Stomach smooth muscle (tissue), 2 donors: ENCODE data around the gene GCLC.

Source experiments
- H3K27ac ChIP-seq: one replicate; pipeline ENCODE4 v1.7.0; 2013; ENCODE audit warnings: mild to moderate bottlenecking, low read length, inconsistent platforms
- H3K27me3 ChIP-seq, 2 donors: one replicate each; pipeline ENCODE4 v1.7.0; 2013; ENCODE audit warnings: low read length in 2 of 2; ENCODE audit not compliant: insufficient read depth in 2 of 2, control insufficient read depth in 1 of 2
- H3K36me3 ChIP-seq, 2 donors: one replicate each; pipeline ENCODE4 v1.7.0; 2013; ENCODE audit warnings: low read length in 2 of 2; ENCODE audit not compliant: control insufficient read depth in 2 of 2, insufficient read depth in 2 of 2
- H3K4me1 ChIP-seq: one replicate; pipeline ENCODE4 v1.7.0; 2013; ENCODE audit warnings: low read length; ENCODE audit not compliant: control insufficient read depth, insufficient read depth
- H3K4me3 ChIP-seq, 2 donors: one replicate each; pipeline ENCODE4 v1.7.0; 2013; ENCODE audit warnings: low read length in 2 of 2
- H3K9ac ChIP-seq, 2 donors: one replicate each; pipeline ENCODE4 v1.7.0; 2013; ENCODE audit warnings: low read length in 2 of 2, mild to moderate bottlenecking in 1 of 2
- H3K9me3 ChIP-seq, 2 donors: one replicate each; pipeline ENCODE4 v1.7.0; 2013; ENCODE audit warnings: low read length in 2 of 2; ENCODE audit not compliant: control insufficient read depth in 2 of 2
- donor health status: healthy.
- donor health status: Pancreatic carcinoma.

GCLC gene

DNA sequence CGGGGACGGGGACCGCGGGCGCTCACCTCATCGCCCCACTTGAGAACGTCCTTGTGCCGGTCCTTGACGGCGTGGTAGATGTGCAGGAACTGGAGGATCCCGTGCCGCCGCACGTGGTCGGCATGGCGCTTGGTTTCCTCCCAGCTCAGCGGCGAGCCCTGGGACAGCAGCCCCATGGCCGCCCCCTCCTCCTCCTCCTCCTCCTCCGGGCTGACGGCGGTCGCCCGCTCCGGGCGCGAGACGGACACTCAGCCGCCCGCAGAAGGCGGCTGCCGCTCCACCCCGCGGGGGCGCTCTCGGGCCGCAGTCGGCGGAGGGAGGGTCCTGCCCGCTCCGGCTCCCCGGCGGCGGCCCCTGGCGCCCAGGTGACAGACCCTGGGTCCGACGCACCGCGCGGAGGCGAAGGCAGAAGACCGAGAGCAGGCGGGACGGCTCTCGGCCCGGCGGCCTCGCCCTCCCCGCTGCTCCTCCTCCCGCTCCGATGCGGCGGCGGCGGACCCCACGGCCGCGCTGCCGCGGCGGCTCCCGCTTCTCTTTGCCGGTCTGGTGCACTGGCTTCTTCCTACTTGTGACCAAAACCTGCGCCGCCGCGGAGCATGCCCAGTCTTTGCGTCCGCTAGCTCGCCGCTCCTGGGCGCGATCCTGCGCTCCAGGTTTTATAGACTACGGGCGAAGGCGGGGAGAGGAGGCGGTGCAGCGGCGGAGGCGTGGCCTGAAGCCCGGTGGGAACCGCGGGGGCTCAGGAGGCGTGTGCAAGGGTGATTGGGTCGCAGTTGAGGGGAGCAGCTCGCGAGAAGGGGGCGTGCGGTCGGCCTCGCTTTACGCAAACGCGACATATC lies at the start of gene GCLC:
TSS of gene GCLC (minus strand) at position 632 of the 839 bp plus-strand sequence. CDS start at position 176, 456 bp downstream.
- H3K4me3 ChIP-seq = peak within 1 kb of the TSS; percentile 90 to 93
- H3K4me1 ChIP-seq = peaks cover 26% of the 10 kb centered on the region
- peak within 1 kb of the TSS; percentile 69 to 74 for H3K9ac ChIP-seq
- peak within 1 kb of the TSS; percentile 88 for H3K27ac ChIP-seq
- H3K36me3 ChIP-seq = no peaks in the 10 kb centered on the region
- no peaks in the 10 kb centered on the region for H3K27me3 ChIP-seq
- no peaks in the 10 kb centered on the region for H3K9me3 ChIP-seq

DNA sequence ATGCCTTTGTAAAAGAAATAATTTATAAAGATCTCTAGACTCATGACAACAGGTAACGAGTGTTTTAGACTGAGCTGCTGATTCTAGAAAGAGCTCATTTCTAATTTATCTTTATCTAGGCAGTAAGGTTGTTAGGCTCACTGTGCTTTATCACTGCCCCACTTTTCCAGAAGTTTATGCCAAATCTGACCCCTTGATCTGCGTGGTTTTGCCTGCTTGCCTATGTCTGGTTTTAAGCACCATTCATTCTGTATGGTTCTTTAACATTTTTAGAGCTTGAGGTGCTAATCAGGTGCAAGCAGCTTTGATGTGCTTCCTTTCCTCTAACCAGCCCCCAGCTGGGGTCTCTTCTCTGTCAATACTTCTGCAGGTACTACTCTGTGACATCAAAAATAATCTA lies 49.7 kb upstream of the GCLC start:
- Histone ChIP-seq H3K9ac (no peak overlapping the region), H3K27me3 (no peaks in the 10 kb centered on the region), H3K9me3 (no peaks in the 10 kb centered on the region), H3K27ac (no peak overlapping the region), H3K36me3 (no peaks in the 10 kb centered on the region), H3K4me3 (no peak overlapping the region), H3K4me1 (no peaks in the 10 kb centered on the region)

GRCh38 chr6:53593001-53593488 lies 48.1 kb upstream of the GCLC start:
- no peak overlapping the region for H3K27ac ChIP-seq
- no peaks in the 10 kb centered on the region for H3K27me3 ChIP-seq

DNA sequence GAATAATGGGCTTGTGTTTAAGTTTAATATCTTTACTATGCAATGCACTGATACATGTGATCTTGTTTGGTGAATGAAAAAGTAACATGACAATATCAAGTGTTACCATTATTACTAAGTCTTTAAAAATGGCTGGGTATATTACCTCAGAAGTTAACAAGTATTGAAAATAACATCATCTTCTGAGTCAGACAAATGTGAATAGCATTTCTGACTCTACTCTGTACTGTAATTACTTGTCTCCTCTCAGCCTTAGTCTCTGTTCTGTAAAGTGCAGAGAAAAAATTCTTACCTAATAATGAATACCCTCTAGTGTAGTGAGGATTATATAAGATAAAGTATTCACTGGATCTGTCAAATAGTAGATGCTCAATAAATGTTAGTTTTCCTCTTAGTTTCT lies 47.0 kb upstream of the GCLC start:
- no peaks in the 10 kb centered on the region for H3K4me1 ChIP-seq
- no peaks in the 10 kb centered on the region for H3K27me3 ChIP-seq
- H3K9me3 ChIP-seq = no peaks in the 10 kb centered on the region
- no peak overlapping the region for H3K9ac ChIP-seq
- no peaks in the 10 kb centered on the region for H3K36me3 ChIP-seq
- H3K4me3 ChIP-seq = no peak overlapping the region
- H3K27ac ChIP-seq = no peak overlapping the region

More at GRCh38 chr6:53593001-53593488, 48.1 kb upstream of the GCLC start:
- Histone ChIP-seq H3K4me1 (no peaks in the 10 kb centered on the region), H3K9me3 (no peaks in the 10 kb centered on the region), H3K4me3 (no peak overlapping the region), H3K36me3 (no peaks in the 10 kb centered on the region), H3K9ac (no peak overlapping the region)

GRCh38 chr6:53588816-53589509 lies 44.1 kb upstream of the GCLC start:
- no peaks in the 10 kb centered on the region for H3K9me3 ChIP-seq
- H3K9ac ChIP-seq = no peak overlapping the region
- no peaks in the 10 kb centered on the region for H3K36me3 ChIP-seq
- H3K4me3 ChIP-seq = no peak overlapping the region
- no peak overlapping the region for H3K27ac ChIP-seq
- H3K4me1 ChIP-seq = no peaks in the 10 kb centered on the region
- H3K27me3 ChIP-seq = no peaks in the 10 kb centered on the region

GRCh38 chr6:53587291-53587690 lies 42.4 kb upstream of the GCLC start:
- H3K27me3 ChIP-seq = no peaks in the 10 kb centered on the region
- H3K27ac ChIP-seq = no peak overlapping the region
- H3K4me3 ChIP-seq = no peak overlapping the region
- no peaks in the 10 kb centered on the region for H3K4me1 ChIP-seq
- H3K9me3 ChIP-seq = no peaks in the 10 kb centered on the region
- no peak overlapping the region for H3K9ac ChIP-seq
- no peaks in the 10 kb centered on the region for H3K36me3 ChIP-seq

GRCh38 chr6:53585208-53585900 lies 40.5 kb upstream of the GCLC start:
- Histone ChIP-seq H3K36me3 (no peaks in the 10 kb centered on the region), H3K27ac (no peak overlapping the region), H3K9me3 (no peaks in the 10 kb centered on the region), H3K27me3 (no peaks in the 10 kb centered on the region), H3K9ac (no peak overlapping the region), H3K4me3 (no peak overlapping the region), H3K4me1 (no peaks in the 10 kb centered on the region)

DNA sequence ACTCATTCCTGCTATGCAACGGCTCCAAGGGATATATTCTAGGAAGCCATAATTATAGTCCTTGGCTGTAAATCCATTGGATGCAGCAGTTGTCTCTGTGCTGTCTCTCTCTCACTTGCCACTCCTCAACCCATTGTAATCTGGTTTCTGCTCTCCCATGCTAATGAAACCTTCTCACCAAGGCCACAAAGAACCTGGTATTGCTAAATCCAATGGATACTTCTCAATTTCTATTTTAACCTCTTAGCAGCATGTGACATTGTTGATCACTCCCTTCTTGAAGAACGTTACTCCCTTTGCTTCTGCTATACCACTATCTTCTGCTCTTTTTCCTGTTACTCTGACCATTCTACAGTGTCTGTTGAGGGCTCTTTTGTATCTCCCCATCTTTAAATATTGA lies 39.8 kb upstream of the GCLC start:
- Histone ChIP-seq H3K9ac (no peak overlapping the region), H3K36me3 (no peaks in the 10 kb centered on the region), H3K4me1 (no peaks in the 10 kb centered on the region), H3K4me3 (no peak overlapping the region), H3K9me3 (no peaks in the 10 kb centered on the region), H3K27me3 (no peaks in the 10 kb centered on the region), H3K27ac (no peak overlapping the region)

GRCh38 chr6:53583451-53583850 lies 38.5 kb upstream of the GCLC start:
- H3K27ac ChIP-seq = no peak overlapping the region
- H3K9ac ChIP-seq = no peak overlapping the region
- no peaks in the 10 kb centered on the region for H3K4me1 ChIP-seq
- H3K36me3 ChIP-seq = no peaks in the 10 kb centered on the region
- no peak overlapping the region for H3K4me3 ChIP-seq
- H3K27me3 ChIP-seq = no peaks in the 10 kb centered on the region
- H3K9me3 ChIP-seq = no peaks in the 10 kb centered on the region

- Histone ChIP-seq H3K36me3 (no peaks in the 10 kb centered on the region), H3K4me3 (no peak overlapping the region), H3K27ac (no peak overlapping the region), H3K4me1 (no peaks in the 10 kb centered on the region), H3K27me3 (no peaks in the 10 kb centered on the region), H3K9ac (no peak overlapping the region), H3K9me3 (no peaks in the 10 kb centered on the region)
These were observed 38.1 kb upstream of the GCLC start for GRCh38 chr6:53582963-53583362.
